C4-2B (cell line): ENCODE data around the gene PKD1L1.

Experiments used
- CTCF ChIP-seq: fragments of 450-650 bp; conservative IDR thresholded peaks from 2 replicates; pipeline ENCODE4 v1.5.1; 2017; ENCODE audit warnings: mild to moderate bottlenecking
- ZFX ChIP-seq: fragments of 450-650 bp; IDR thresholded peaks from 2 replicates; pipeline ENCODE4 v1.6.1; 2017

GRCh38 chr7:47937711-47938573 lies 10.3 kb downstream of the PKD1L1 start:
- no peak for TF ChIP-seq CTCF
- TF ChIP-seq ZFX, result no peak
